Cerebellar nuclear complex (tissue), 1 donor: ENCODE measurements around the gene TOP2A.

Experiments
- DNase-seq, 2 experiments: peaks; one replicate each; lab custom pipeline; 2025; lab: John Stamatoyannopoulos, UW

Gene TOP2A

DNA sequence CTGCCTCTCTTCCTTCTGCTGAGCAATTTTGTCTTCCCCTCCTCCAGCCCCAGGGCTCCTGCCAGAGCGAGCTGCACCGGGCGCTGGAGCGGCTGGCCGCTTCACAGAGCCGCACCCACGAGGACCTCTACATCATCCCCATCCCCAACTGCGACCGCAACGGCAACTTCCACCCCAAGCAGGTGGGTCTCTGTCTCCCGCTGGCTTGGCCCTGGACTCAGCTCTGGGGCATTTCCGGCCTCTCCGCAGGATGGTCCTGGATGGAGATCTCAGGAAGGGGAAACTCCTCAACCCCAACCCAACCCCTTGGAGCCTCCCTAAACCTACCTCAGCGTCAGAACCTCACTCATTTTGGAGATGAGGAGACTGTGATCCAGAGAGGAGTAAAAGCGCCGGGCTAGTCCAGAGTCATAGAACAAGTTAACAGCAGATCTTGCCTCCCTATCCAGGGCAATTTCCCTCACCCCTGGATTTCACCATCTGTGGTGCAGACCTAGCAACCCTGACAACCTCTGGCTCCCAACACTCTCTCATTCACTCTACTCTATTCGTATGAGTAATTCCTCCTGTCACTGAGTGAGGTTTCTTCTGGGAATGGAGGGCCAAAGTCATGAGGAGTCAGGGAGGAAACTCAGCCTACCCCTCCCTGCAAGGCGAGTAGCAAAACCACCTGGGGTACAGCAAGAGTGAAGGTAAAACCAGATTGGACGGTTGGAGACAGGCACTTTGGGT, 36.4 kb upstream of the TOP2A start:
- no peak for DNase-seq

DNA sequence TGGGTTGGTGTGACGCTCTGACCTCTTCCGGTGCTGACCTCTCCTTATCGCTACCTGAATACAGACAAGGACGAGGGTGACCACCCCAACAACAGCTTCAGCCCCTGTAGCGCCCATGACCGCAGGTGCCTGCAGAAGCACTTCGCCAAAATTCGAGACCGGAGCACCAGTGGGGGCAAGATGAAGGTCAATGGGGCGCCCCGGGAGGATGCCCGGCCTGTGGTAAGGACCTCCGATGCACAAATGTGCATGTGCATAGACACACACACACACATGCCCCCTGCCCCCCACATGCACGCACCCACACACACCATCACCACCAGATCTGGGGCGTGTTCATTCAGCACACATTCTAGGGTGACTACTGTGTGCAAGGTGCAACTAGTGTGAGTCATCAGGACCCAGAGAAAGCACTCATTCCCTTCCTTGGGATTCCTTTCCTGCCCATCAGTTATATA, 35.3 kb upstream of the TOP2A start:
- no peak for DNase-seq

DNA sequence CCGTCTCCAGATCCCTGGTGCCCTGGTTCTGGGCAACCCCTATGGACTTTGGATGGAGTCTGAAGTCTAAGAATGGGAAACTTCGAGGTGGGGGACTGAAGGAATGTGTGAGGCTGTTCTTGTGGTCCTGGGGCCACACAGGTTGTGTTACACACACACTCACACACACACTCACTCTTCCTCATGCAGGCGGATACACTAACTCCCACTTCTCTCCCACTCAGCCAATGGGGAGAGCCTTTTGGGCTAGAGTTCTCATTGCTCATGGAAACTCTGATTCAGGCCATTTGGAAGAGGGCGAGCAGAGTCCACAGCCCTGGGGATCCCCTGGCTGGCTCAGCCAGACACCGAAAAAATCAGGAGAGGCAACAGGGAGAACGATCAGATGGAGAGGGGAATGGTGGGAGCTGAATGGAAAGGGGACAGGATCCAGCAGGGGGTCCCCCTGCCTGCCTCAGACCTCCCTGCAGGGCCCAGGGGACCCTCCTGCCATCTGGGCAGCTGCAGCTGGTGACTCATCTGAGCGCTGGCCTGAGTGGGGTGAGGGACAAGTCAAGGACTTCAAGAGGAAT, 34.6 kb upstream of the TOP2A start:
- no peak for DNase-seq

DNA sequence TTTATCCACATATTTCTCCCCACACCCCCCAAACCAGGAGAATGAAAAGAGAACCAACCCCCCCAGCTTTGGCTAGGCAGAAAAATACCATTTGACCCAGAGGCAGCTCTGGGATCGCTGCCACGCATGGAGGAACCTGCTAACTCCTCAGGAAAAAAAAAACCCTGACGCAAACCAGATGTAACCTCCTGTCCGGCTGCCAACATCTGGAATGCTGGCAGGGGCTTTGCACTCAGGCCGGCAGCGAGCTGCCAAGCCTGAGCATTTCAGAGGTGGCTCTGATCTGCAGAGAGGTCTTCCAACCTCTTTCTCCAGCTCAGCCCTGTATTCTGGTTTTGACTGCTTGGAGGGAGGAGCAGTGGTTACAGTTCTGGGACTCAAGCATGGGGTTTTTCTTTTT, 33.7 kb upstream of the TOP2A start:
- DNase-seq: no peak

GRCh38 chr17:40450175-40450574, 32.5 kb upstream of the TOP2A start:
- DNase-seq: no peak

GRCh38 chr17:40448639-40449261, 31.1 kb upstream of the TOP2A start:
- no peak for DNase-seq

- DNase-seq: no peak
These were observed 30.5 kb upstream of the TOP2A start for GRCh38 chr17:40448213-40448638.

GRCh38 chr17:40447806-40448205, 30.1 kb upstream of the TOP2A start:
- DNase-seq: no peak

- DNase-seq: no peak
These were observed 29.5 kb upstream of the TOP2A start for GRCh38 chr17:40447148-40447644.

DNA sequence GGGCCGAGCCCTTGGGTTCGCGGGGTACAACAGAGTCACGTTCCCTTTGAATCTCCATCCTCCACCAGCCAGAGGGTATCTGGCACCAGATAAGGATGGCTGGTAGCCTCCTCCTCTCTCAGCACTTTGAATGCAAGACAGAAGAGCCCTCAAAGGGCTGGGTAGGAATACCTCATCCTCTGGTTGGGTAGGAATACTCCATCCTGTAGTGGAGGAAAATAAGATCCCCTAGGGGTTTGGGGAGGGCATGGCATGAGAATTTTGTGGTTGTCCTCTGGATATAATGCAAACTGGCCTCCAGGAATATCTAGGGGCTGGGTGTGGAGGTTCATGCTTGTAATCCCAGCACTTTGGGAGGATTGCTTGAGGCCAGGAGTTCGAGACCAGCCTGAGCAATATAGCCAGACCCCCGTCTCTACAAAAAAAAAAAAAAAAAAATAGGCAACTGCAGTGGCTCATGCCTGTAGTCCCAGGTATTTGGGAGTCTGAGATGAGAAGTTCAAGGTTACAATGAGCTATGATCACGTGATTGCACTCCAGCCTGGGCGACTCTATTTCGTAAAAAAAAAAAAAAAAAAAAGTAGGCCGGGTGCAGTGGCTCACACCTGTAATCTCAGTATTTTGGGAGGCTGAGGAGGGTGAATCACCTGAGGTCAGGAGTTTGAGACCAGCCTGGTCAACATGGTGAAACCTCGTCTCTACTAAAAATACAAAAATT, 28.2 kb upstream of the TOP2A start:
- no peak for DNase-seq

- no peak for DNase-seq
These were observed 26.5 kb upstream of the TOP2A start for GRCh38 chr17:40443988-40444899.

DNA sequence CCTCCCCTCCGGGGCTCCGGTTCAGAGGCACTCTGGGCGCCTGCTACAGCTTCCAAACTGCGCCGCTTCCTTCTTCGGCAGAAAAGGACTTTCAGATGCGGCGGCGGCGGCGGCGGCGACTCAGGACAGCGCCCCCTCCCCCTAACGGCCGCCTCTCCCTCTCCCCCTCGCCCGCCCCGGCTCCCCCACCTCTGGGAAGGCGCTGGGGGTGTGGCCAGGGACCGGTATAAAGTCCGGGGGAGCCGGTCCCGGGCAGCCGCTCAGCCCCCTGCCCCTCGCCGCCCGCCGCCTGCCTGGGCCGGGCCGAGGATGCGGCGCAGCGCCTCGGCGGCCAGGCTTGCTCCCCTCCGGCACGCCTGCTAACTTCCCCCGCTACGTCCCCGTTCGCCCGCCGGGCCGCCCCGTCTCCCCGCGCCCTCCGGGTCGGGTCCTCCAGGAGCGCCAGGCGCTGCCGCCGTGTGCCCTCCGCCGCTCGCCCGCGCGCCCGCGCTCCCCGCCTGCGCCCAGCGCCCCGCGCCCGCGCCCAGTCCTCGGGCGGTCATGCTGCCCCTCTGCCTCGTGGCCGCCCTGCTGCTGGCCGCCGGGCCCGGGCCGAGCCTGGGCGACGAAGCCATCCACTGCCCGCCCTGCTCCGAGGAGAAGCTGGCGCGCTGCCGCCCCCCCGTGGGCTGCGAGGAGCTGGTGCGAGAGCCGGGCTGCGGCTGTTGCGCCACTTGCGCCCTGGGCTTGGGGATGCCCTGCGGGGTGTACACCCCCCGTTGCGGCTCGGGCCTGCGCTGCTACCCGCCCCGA, 25.7 kb upstream of the TOP2A start, which contains the start of gene IGFBP4:
TSS of gene IGFBP4 (plus strand) at position 255 of the 792 bp plus-strand sequence. CDS start at position 541, 286 bp downstream.
- DNase-seq: peak in 1 of 2 experiments; percentile 24

DNA sequence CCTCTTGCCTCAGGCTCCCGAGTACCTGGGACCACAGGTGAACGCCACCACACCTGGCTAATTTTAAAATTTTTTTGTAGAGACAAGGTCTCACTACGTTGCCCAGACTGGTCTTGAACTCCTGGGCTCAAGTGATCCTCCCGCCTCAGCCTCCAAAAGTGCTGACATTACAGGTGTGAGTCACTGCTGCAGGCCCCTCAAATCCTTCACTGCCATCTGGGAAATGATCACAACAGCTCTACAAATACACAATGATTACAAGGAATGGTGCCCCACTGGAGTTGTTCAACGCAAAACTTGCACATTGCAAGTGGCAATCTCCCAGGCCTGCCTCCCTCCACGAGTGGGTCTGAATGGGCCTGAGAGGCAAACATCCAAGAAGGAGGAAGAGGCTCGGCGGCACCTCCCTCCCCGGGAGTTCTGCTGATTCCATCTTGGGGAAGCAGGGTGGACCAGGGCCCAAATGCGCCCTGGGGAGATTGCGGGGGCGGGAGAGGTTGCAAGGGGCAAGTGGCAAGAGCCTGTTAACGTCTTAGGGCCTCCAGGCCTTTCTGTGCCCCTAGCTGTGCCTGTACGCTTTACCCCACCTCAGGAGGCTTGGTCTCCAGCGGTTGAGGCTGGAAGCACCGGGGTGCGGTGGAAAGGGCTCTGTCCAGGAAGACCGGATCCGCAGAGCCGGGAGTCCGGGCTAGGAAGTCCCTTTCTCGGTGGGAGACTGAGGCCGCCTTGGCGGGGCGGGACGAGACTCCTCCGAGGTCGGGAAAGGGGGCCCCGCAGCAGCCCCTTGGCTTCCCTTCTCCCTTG, 24.9 kb upstream of the TOP2A start:
- no peak for DNase-seq

DNA sequence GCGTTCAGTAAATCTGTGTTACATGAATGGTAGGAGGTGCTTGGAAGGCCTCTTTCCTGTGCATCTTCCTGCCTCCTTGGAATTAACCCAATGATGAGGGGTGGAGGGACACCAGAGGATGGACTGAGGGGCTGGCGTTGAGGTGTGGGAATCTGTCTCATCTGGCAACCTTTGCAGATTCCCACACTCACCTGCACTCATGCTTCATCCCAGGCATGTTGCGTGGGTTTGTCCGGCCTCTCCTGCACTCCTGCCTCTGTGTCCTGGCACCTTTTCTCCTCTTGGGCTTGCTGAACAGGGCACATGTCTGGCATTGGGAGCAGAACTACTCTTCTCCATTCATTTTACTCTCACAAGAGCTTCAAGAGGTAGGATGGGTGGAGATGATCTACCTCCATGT, 22.5 kb upstream of the TOP2A start:
- no peak for DNase-seq

- DNase-seq: no peak
These were observed 19.5 kb upstream of the TOP2A start for GRCh38 chr17:40437095-40437732.

DNA sequence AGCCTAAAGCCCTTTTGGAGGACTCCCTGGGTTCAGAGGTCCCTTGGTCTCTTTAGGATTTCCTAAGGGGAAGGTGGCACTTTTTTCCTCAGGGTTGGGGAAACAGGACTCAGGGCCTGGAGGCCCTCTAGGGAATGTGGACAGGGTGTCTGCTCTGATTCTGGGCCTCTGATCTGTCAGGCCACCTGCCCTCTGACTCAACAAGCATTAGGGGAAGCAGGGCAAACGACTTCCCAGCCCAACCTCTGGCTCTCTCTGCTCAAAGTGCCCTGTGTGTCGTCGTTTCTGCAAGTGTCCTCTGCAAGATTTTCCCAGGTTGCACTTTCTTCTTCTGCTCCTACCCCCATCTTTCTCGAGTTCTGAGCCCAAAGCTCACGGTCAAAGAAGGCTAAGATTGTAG, 18.9 kb upstream of the TOP2A start:
- DNase-seq: no peak

GRCh38 chr17:40433551-40434415, 16.1 kb upstream of the TOP2A start:
- DNase-seq: no peak
